ENCODE measurements around the gene EXOC6B.

EXOC6B gene

GRCh38 chr2:72204786-72205503, 620.9 kb downstream of the EXOC6B start:
- H3K4me1 ChIP-seq (ENCODE audit: control insufficient read depth, insufficient read depth, low read length), result no peaks in the 10 kb centered on the region
- no peaks in the 10 kb centered on the region for H3K27me3 ChIP-seq (ENCODE audit: control insufficient read depth, insufficient read depth, low read length)
- H3K27ac ChIP-seq (ENCODE audit: low read depth, low read length), result peak overlapping the region; percentile 26
- H3K36me3 ChIP-seq (ENCODE audit: control insufficient read depth, insufficient read depth, low read length), result no peaks in the 10 kb centered on the region
- H3K9ac ChIP-seq (ENCODE audit: low read length), result no peak overlapping the region
- no peak overlapping the region for H3K4me3 ChIP-seq (ENCODE audit: low read length)

GRCh38 chr2:72204156-72204785, 621.6 kb downstream of the EXOC6B start:
- Histone ChIP-seq H3K4me1 (ENCODE audit: control insufficient read depth, insufficient read depth, low read length) (no peaks in the 10 kb centered on the region), H3K36me3 (ENCODE audit: control insufficient read depth, insufficient read depth, low read length) (no peaks in the 10 kb centered on the region), H3K4me3 (ENCODE audit: low read length) (no peak overlapping the region), H3K27ac (ENCODE audit: low read depth, low read length) (peak overlapping the region; percentile 26), H3K27me3 (ENCODE audit: control insufficient read depth, insufficient read depth, low read length) (no peaks in the 10 kb centered on the region), H3K9ac (ENCODE audit: low read length) (no peak overlapping the region)

GRCh38 chr2:72198532-72199241, 627.1 kb downstream of the EXOC6B start:
- Histone ChIP-seq H3K27me3 (ENCODE audit: control insufficient read depth, insufficient read depth, low read length) (no peaks in the 10 kb centered on the region), H3K36me3 (ENCODE audit: control insufficient read depth, insufficient read depth, low read length) (no peaks in the 10 kb centered on the region), H3K4me1 (ENCODE audit: control insufficient read depth, insufficient read depth, low read length) (no peaks in the 10 kb centered on the region), H3K27ac (ENCODE audit: low read depth, low read length) (no peak overlapping the region), H3K4me3 (ENCODE audit: low read length) (no peak overlapping the region), H3K9ac (ENCODE audit: low read length) (no peak overlapping the region)

GRCh38 chr2:72193723-72194122, 632.1 kb downstream of the EXOC6B start:
- no peaks in the 10 kb centered on the region for H3K4me1 ChIP-seq (ENCODE audit: control insufficient read depth, insufficient read depth, low read length)

GRCh38 chr2:72191441-72191840, 634.4 kb downstream of the EXOC6B start:
- Histone ChIP-seq H3K4me3 (ENCODE audit: low read length) (no peak overlapping the region), H3K27ac (ENCODE audit: low read depth, low read length) (no peak overlapping the region), H3K9ac (ENCODE audit: low read length) (no peak overlapping the region), H3K4me1 (ENCODE audit: control insufficient read depth, insufficient read depth, low read length) (no peaks in the 10 kb centered on the region), H3K36me3 (ENCODE audit: control insufficient read depth, insufficient read depth, low read length) (no peaks in the 10 kb centered on the region), H3K27me3 (ENCODE audit: control insufficient read depth, insufficient read depth, low read length) (no peaks in the 10 kb centered on the region)

More at GRCh38 chr2:72193723-72194122, 632.1 kb downstream of the EXOC6B start:
- H3K27me3 ChIP-seq (ENCODE audit: control insufficient read depth, insufficient read depth, low read length), result no peaks in the 10 kb centered on the region
- H3K27ac ChIP-seq (ENCODE audit: low read depth, low read length), result no peak overlapping the region
- no peak overlapping the region for H3K4me3 ChIP-seq (ENCODE audit: low read length)
- H3K9ac ChIP-seq (ENCODE audit: low read length), result no peak overlapping the region
- H3K36me3 ChIP-seq (ENCODE audit: control insufficient read depth, insufficient read depth, low read length), result no peaks in the 10 kb centered on the region

- no peaks in the 10 kb centered on the region for H3K4me1 ChIP-seq (ENCODE audit: control insufficient read depth, insufficient read depth, low read length)
Measured at GRCh38 chr2:72185206-72185605, 640.6 kb downstream of the EXOC6B start.

GRCh38 chr2:72183466-72183865, 642.4 kb downstream of the EXOC6B start:
- Histone ChIP-seq H3K27me3 (ENCODE audit: control insufficient read depth, insufficient read depth, low read length) (no peaks in the 10 kb centered on the region), H3K4me1 (ENCODE audit: control insufficient read depth, insufficient read depth, low read length) (no peaks in the 10 kb centered on the region), H3K36me3 (ENCODE audit: control insufficient read depth, insufficient read depth, low read length) (no peaks in the 10 kb centered on the region), H3K4me3 (ENCODE audit: low read length) (no peak overlapping the region), H3K27ac (ENCODE audit: low read depth, low read length) (no peak overlapping the region), H3K9ac (ENCODE audit: low read length) (no peak overlapping the region)

More at GRCh38 chr2:72185206-72185605, 640.6 kb downstream of the EXOC6B start:
- Histone ChIP-seq H3K27ac (ENCODE audit: low read depth, low read length) (no peak overlapping the region), H3K27me3 (ENCODE audit: control insufficient read depth, insufficient read depth, low read length) (no peaks in the 10 kb centered on the region), H3K4me3 (ENCODE audit: low read length) (no peak overlapping the region), H3K36me3 (ENCODE audit: control insufficient read depth, insufficient read depth, low read length) (no peaks in the 10 kb centered on the region), H3K9ac (ENCODE audit: low read length) (no peak overlapping the region)

- no peak overlapping the region for H3K4me3 ChIP-seq (ENCODE audit: low read length)
- no peak overlapping the region for H3K27ac ChIP-seq (ENCODE audit: low read depth, low read length)
- H3K27me3 ChIP-seq (ENCODE audit: control insufficient read depth, insufficient read depth, low read length), result no peaks in the 10 kb centered on the region
- no peaks in the 10 kb centered on the region for H3K4me1 ChIP-seq (ENCODE audit: control insufficient read depth, insufficient read depth, low read length)
- H3K36me3 ChIP-seq (ENCODE audit: control insufficient read depth, insufficient read depth, low read length), result peaks cover 2% of the 10 kb centered on the region
- H3K9ac ChIP-seq (ENCODE audit: low read length), result no peak overlapping the region
Measured at GRCh38 chr2:72183016-72183415, 642.8 kb downstream of the EXOC6B start.

- Histone ChIP-seq H3K36me3 (ENCODE audit: control insufficient read depth, insufficient read depth, low read length) (peaks cover 5% of the 10 kb centered on the region), H3K27me3 (ENCODE audit: control insufficient read depth, insufficient read depth, low read length) (no peaks in the 10 kb centered on the region), H3K27ac (ENCODE audit: low read depth, low read length) (no peak overlapping the region), H3K9ac (ENCODE audit: low read length) (no peak overlapping the region), H3K4me1 (ENCODE audit: control insufficient read depth, insufficient read depth, low read length) (no peaks in the 10 kb centered on the region), H3K4me3 (ENCODE audit: low read length) (no peak overlapping the region)
Measured at GRCh38 chr2:72182547-72182946, 643.3 kb downstream of the EXOC6B start.

GRCh38 chr2:72181616-72182015, 644.2 kb downstream of the EXOC6B start:
- H3K36me3 ChIP-seq (ENCODE audit: control insufficient read depth, insufficient read depth, low read length), result peaks cover 8% of the 10 kb centered on the region
- no peaks in the 10 kb centered on the region for H3K27me3 ChIP-seq (ENCODE audit: control insufficient read depth, insufficient read depth, low read length)
- no peaks in the 10 kb centered on the region for H3K4me1 ChIP-seq (ENCODE audit: control insufficient read depth, insufficient read depth, low read length)
- no peak overlapping the region for H3K27ac ChIP-seq (ENCODE audit: low read depth, low read length)
- no peak overlapping the region for H3K9ac ChIP-seq (ENCODE audit: low read length)
- no peak overlapping the region for H3K4me3 ChIP-seq (ENCODE audit: low read length)

- H3K4me3 ChIP-seq (ENCODE audit: low read length), result no peak overlapping the region
- no peak overlapping the region for H3K9ac ChIP-seq (ENCODE audit: low read length)
- H3K36me3 ChIP-seq (ENCODE audit: control insufficient read depth, insufficient read depth, low read length), result peaks cover 8% of the 10 kb centered on the region
- no peaks in the 10 kb centered on the region for H3K27me3 ChIP-seq (ENCODE audit: control insufficient read depth, insufficient read depth, low read length)
- H3K4me1 ChIP-seq (ENCODE audit: control insufficient read depth, insufficient read depth, low read length), result no peaks in the 10 kb centered on the region
- no peak overlapping the region for H3K27ac ChIP-seq (ENCODE audit: low read depth, low read length)
Measured at GRCh38 chr2:72180351-72180750, 645.5 kb downstream of the EXOC6B start.

- no peak overlapping the region for H3K4me3 ChIP-seq (ENCODE audit: low read length)
- peaks cover 8% of the 10 kb centered on the region for H3K36me3 ChIP-seq (ENCODE audit: control insufficient read depth, insufficient read depth, low read length)
- no peak overlapping the region for H3K27ac ChIP-seq (ENCODE audit: low read depth, low read length)
- no peaks in the 10 kb centered on the region for H3K27me3 ChIP-seq (ENCODE audit: control insufficient read depth, insufficient read depth, low read length)
- H3K9ac ChIP-seq (ENCODE audit: low read length), result no peak overlapping the region
- no peaks in the 10 kb centered on the region for H3K4me1 ChIP-seq (ENCODE audit: control insufficient read depth, insufficient read depth, low read length)
Measured at GRCh38 chr2:72178551-72178950, 647.3 kb downstream of the EXOC6B start.

All from rectal smooth muscle tissue (tissue), 1 donor.